IMR-90 (cell line): ENCODE results near the gene PAM16. TPM values are rescaled to one million over a fixed set of nuclear protein-coding genes. Genes with fewer than 3 reads are reported as not detected.

Experiments used
- ATAC-seq: fragments of 200-7000 bp; cut with Tn5 transposase; 2 replicates; pipeline ENCODE4 v1.9.1; 2020; ENCODE audit warnings: low read depth, mild to moderate bottlenecking, moderate library complexity
- BruUV-seq: library from RNA; stranded (reverse); fragments of 400-500 nt; replicated peaks from 2 replicates; lab custom pipeline; 2021; lab: Mats Ljungman, UMichigan
- CTCF ChIA-PET: fragments of 300-600 bp; formaldehyde crosslinking; extraction: SDS; loops from one replicate; lab custom pipeline; 2021; ENCODE audit warnings: antibody characterized with exemption; lab: Yijun Ruan, JAX
- POLR2A ChIA-PET: fragments of 300-600 bp; sonication (Branson Sonifier 250); formaldehyde crosslinking; loops from one replicate; lab custom pipeline; 2022; ENCODE audit warnings: antibody characterized with exemption; ENCODE audit not compliant: unreplicated experiment; lab: Charles Lee
- DNase-seq: peaks from one replicate; pipeline ENCODE4 v3.0.0; 2013
- H2AFZ ChIP-seq: replicated peaks from 2 replicates; pipeline ENCODE3; 2013; ENCODE audit warnings: low read length, mild to moderate bottlenecking; ENCODE audit not compliant: poor library complexity
- H2AK5ac ChIP-seq: 2 replicates; pipeline ENCODE4 v1.6.1; 2013; ENCODE audit warnings: low read depth, low read length, inconsistent platforms
- H2AK9ac ChIP-seq: replicated peaks from 2 replicates; pipeline ENCODE3; 2013; ENCODE audit warnings: mild to moderate bottlenecking, low read depth, low read length, moderate library complexity; ENCODE audit not compliant: poor library complexity
- H2BK120ac ChIP-seq: 2 replicates; pipeline ENCODE4 v1.6.1; 2013; ENCODE audit warnings: low read depth, low read length, inconsistent platforms
- H2BK15ac ChIP-seq: 3 replicates; pipeline ENCODE4 v1.6.1; 2013; ENCODE audit warnings: low read depth, low read length, inconsistent platforms
- H2BK20ac ChIP-seq: 2 replicates; pipeline ENCODE4 v1.6.1; 2013; ENCODE audit warnings: low read depth, mild to moderate bottlenecking, inconsistent platforms, low read length, moderate library complexity
- H2BK5ac ChIP-seq: 2 replicates; pipeline ENCODE4 v1.6.1; 2013; ENCODE audit warnings: mild to moderate bottlenecking, low read depth, low read length, inconsistent platforms; ENCODE audit not compliant: poor library complexity, severe bottlenecking
- H3K14ac ChIP-seq: replicated peaks from 2 replicates; pipeline ENCODE4 v1.6.1; 2013; ENCODE audit warnings: low read depth, low read length, inconsistent platforms
- H3K18ac ChIP-seq: 2 replicates; pipeline ENCODE4 v1.6.1; 2013; ENCODE audit warnings: low read depth, low read length, control low read depth
- H3K23ac ChIP-seq: 2 replicates; pipeline ENCODE4 v1.6.1; 2013; ENCODE audit warnings: low read depth, low read length, inconsistent platforms
- H3K27ac ChIP-seq: 2 replicates; pipeline ENCODE4 v1.5.1; 2013; ENCODE audit warnings: mild to moderate bottlenecking, control low read depth, low read length; ENCODE audit not compliant: insufficient read depth
- H3K27me3 ChIP-seq: 2 replicates; pipeline ENCODE4 v1.6.1; 2013; ENCODE audit warnings: low read length; ENCODE audit not compliant: control insufficient read depth, insufficient read depth
- H3K36me3 ChIP-seq: 2 replicates; pipeline ENCODE4 v1.6.1; 2013; ENCODE audit warnings: low read length, mixed read lengths; ENCODE audit not compliant: control insufficient read depth, insufficient read depth
- H3K4ac ChIP-seq: 2 replicates; pipeline ENCODE4 v1.6.1; 2013; ENCODE audit warnings: low read depth, low read length, inconsistent platforms
- H3K4me1 ChIP-seq: 2 replicates; pipeline ENCODE4 v1.6.1; 2013; ENCODE audit warnings: low read length, mixed read lengths; ENCODE audit not compliant: control insufficient read depth, insufficient read depth
- H3K4me2 ChIP-seq: 2 replicates; pipeline ENCODE4 v1.6.1; 2013; ENCODE audit warnings: low read depth, mild to moderate bottlenecking, control low read depth, low read length, moderate library complexity
- H3K4me3 ChIP-seq: 2 replicates; pipeline ENCODE4 v1.5.1; 2013; ENCODE audit warnings: low read depth, mild to moderate bottlenecking, control low read depth, low read length, moderate library complexity; ENCODE audit not compliant: insufficient read depth
- H3K56ac ChIP-seq: 2 replicates; pipeline ENCODE4 v1.6.1; 2013; ENCODE audit warnings: low read length, inconsistent platforms; ENCODE audit not compliant: insufficient read depth; ENCODE audit errors: extremely low read depth
- H3K79me1 ChIP-seq, 2 experiments: 2 replicates each; pipeline ENCODE4 v1.6.1; 2013; ENCODE audit warnings: low read length in 2 of 2, inconsistent platforms in 1 of 2, low read depth in 1 of 2
- H3K9ac ChIP-seq: 2 replicates; pipeline ENCODE4 v1.6.1; 2013; ENCODE audit warnings: low read depth, low read length, control low read depth
- H3K9me1 ChIP-seq: 2 replicates; pipeline ENCODE4 v1.6.1; 2013; ENCODE audit warnings: low read length, inconsistent platforms; ENCODE audit not compliant: insufficient read depth
- H3K9me3 ChIP-seq: 2 replicates; pipeline ENCODE4 v1.6.1; 2013; ENCODE audit warnings: low read length; ENCODE audit not compliant: control insufficient read depth, insufficient read depth
- H4K20me1 ChIP-seq: 2 replicates; pipeline ENCODE4 v1.6.1; 2013; ENCODE audit warnings: low read length, inconsistent platforms; ENCODE audit not compliant: insufficient read depth
- H4K5ac ChIP-seq: 2 replicates; pipeline ENCODE4 v1.6.1; 2013; ENCODE audit warnings: mild to moderate bottlenecking, low read depth, low read length, control low read depth
- H4K8ac ChIP-seq, 2 experiments: 2 replicates each; pipeline ENCODE4 v1.6.1; 2013; ENCODE audit warnings: low read depth in 2 of 2, low read length in 2 of 2, control low read depth in 1 of 2, inconsistent platforms in 1 of 2
- H4K91ac ChIP-seq: 2 replicates; pipeline ENCODE4 v1.6.1; 2013; ENCODE audit warnings: low read depth, low read length, inconsistent platforms; ENCODE audit not compliant: insufficient read depth
- CEBPB ChIP-seq: IDR thresholded peaks from 2 replicates; pipeline ENCODE4 v1.6.1; 2012; ENCODE audit warnings: low read depth, low read length, improper control_type of control experiment
- MAFK ChIP-seq: IDR thresholded peaks from 2 replicates; pipeline ENCODE4 v1.6.1; 2012; ENCODE audit warnings: low read depth, low read length, improper control_type of control experiment
- MAZ ChIP-seq: IDR thresholded peaks from 2 replicates; pipeline ENCODE4 v1.6.1; 2012; ENCODE audit warnings: low read depth, mild to moderate bottlenecking, low read length, improper control_type of control experiment, moderate library complexity, borderline replicate concordance
- MXI1 ChIP-seq: IDR thresholded peaks from 2 replicates; pipeline ENCODE4 v1.6.1; 2012; ENCODE audit warnings: low read depth, mild to moderate bottlenecking, low read length, moderate library complexity, borderline replicate concordance
- NFE2L2 ChIP-seq: fragments of 150-350 bp; IDR thresholded peaks from 2 replicates; pipeline ENCODE4 v1.6.1; 2016; ENCODE audit warnings: low read depth, mild to moderate bottlenecking, low read length
- RAD21 ChIP-seq: IDR thresholded peaks from 2 replicates; pipeline ENCODE4 v1.6.1; 2012; ENCODE audit warnings: low read length, improper control_type of control experiment
- RCOR1 ChIP-seq: IDR thresholded peaks from 2 replicates; pipeline ENCODE4 v1.6.1; 2012; ENCODE audit warnings: mild to moderate bottlenecking, low read length, improper control_type of control experiment; ENCODE audit not compliant: insufficient replicate concordance
- WGBS, 2 experiments: methylation state at CpG; one replicate each; pipeline versions ENCODE4 v1.1.5 to v1.1.7; 2013; ENCODE audit warnings: missing lambda C conversion rate in 2 of 2; ENCODE audit not compliant: insufficient read length in 1 of 2; ENCODE audit errors: extremely low coverage in 2 of 2; 5-methylcytosine and 5-hydroxymethylcytosine counted together
- dilution Hi-C: fragments of 300-500 bp; cut with HindIII; formaldehyde crosslinking; loops from one replicate; pipeline ENCODE4 v1.14.3; 2018; ENCODE audit warnings: low sequenced_read_pairs; ENCODE audit not compliant: unreplicated experiment
- in situ Hi-C: fragments of 300-500 bp; cut with MboI; formaldehyde crosslinking; loops from 3 replicates; pipeline ENCODE4 v1.14.3; 2019; ENCODE audit warnings: low sequenced_read_pairs, inconsistent platforms, mixed read lengths
- intact Hi-C: fragments of 100-400 bp; cut with micrococcal nuclease; formaldehyde crosslinking; loops from 2 replicates; pipeline ENCODE4 v1.10.0; 2022
- polyA plus RNA-seq, 3 experiments: library from polyadenylated mRNA; depleted of rRNA; stranded (reverse); fragments of >200 nt; gene quantifications; 2 replicates each; pipeline ENCODE4 v1.2.3, GENCODE V29; 2012; ENCODE audit warnings: low replicate concordance in 1 of 3
- total RNA-seq: library from RNA; depleted of rRNA; stranded (reverse); fragments of >200 nt; gene quantifications from 2 replicates; pipeline ENCODE4 v1.2.3, GENCODE V29; 2012
- TF ChIP-seq, protein P1 (sequence below): fragments of 150-350 bp; IDR thresholded peaks from 2 replicates; pipeline ENCODE4 v1.6.1; 2017; ENCODE audit warnings: mild to moderate bottlenecking, antibody characterized with exemption, low read length, low read depth
- TF ChIP-seq, protein P2 (sequence below): fragments of 150-350 bp; IDR thresholded peaks from 2 replicates; pipeline ENCODE4 v1.6.1; 2016; ENCODE audit warnings: low read depth, mild to moderate bottlenecking, low read length, moderate library complexity, borderline replicate concordance

PAM16 gene
- total and polyA plus RNA-seq, 2 of the 4 experiments (the other 2 are of a cell fraction) = 17.9 to 48.4 TPM

DNA sequence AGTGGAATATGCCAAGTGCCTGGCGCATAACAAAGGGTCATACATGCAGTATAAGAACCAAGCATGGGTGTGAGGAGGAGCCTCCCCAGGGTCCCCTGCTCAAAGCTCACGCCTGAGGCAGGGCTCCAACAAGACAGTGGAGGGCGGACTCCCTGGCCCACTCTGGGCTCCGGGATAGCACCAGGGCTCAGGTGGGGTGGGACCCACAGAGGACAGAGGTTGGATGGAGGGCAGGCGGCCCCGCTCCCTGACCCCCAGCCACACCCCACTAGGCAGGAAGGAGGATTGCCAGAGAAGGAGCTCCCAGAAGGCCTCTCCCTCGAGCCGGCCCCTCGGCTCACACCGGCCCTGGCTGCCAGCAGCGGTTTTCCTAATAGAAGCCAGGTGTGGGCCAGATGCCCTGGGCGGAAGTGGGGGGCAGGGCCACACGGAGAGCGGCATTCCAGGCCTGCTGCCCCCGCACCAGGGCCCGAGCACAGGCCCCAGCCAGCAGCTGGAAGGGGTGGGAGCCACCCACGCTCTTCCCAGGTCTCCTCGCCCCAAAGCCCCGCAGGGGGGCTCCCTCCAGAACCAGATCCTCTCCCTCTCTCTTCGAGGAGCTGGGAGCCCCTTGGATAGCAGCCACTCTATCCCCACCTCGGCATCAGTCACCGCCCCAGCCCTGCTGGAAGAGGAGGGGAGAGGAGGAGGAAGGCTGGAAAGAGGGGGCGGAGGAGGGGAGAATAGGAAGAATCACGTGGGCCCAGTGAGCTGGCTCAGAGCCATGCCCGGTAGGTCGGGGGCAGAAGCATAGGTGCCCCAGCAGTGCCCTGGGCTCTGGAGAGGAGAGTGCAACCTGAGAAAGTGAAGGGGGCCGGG lies 41.5 kb upstream of the PAM16 start:
- in situ Hi-C loops (no loop called here), dilution Hi-C loops (no loop called here), intact Hi-C loops (no loop called here)
- peak; percentile 64 for ATAC-seq
- Histone ChIP-seq H2BK15ac (peak overlapping the region; percentile 97; the same call in 1 of the 3 replicates), H4K5ac (peak overlapping the region; percentile 48), H4K91ac (peak overlapping the region; percentile 88), H3K9ac (no peak overlapping the region; the same call in 1 of the 2 replicates), H3K14ac (peak overlapping the region; percentile 83), H3K23ac (peak overlapping the region; percentile 83; the same call in 1 of the 2 replicates), H2AFZ (peak overlapping the region; percentile 84), H3K4me3 (no peak overlapping the region), H3K18ac (peak overlapping the region; percentile 39), H3K56ac (no peak overlapping the region), H3K4me1 (peaks cover 33% of the 10 kb centered on the region), H2BK5ac (peak overlapping the region; percentile 59), H2AK5ac (peak overlapping the region; percentile 92), H2AK9ac (peak overlapping the region; percentile 91), H2BK20ac (peak overlapping the region; percentile 80; the same call in 1 of the 2 replicates), H4K8ac (peak overlapping the region; percentile 69 to 79), H3K9me1 (peaks cover 13% of the 10 kb centered on the region), H4K20me1 (no peaks in the 10 kb centered on the region), H2BK120ac (peak overlapping the region; percentile 66), H3K4me2 (no peak overlapping the region), H3K79me1 (peaks cover 0 to 36% of the 10 kb centered on the region in 2 experiments; a peak in 2 of 4 replicates), H3K9me3 (no peaks in the 10 kb centered on the region), H3K27me3 (no peaks in the 10 kb centered on the region), H3K36me3 (peaks cover 7% of the 10 kb centered on the region), H3K27ac (peak overlapping the region; percentile 57), H3K4ac (peak overlapping the region; percentile 93)
- BruUV-seq = no TSS peak
- DNase-seq = peak; percentile 86
- POLR2A ChIA-PET = no interaction called here
- TF ChIP-seq MAFK (no peak), MXI1 (no peak), CEBPB (no peak), RAD21 (no peak), NFE2L2 (no peak), MAZ (0 out of 2 replicates have a peak, but pooled peaks have one; percentile 31), RCOR1 (peak; percentile 25)
- TF ChIP-seq, protein P1, sequence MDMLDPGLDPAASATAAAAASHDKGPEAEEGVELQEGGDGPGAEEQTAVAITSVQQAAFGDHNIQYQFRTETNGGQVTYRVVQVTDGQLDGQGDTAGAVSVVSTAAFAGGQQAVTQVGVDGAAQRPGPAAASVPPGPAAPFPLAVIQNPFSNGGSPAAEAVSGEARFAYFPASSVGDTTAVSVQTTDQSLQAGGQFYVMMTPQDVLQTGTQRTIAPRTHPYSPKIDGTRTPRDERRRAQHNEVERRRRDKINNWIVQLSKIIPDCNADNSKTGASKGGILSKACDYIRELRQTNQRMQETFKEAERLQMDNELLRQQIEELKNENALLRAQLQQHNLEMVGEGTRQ = peak; percentile 66; the same call in 1 of the 2 replicates
- TF ChIP-seq, protein P2, sequence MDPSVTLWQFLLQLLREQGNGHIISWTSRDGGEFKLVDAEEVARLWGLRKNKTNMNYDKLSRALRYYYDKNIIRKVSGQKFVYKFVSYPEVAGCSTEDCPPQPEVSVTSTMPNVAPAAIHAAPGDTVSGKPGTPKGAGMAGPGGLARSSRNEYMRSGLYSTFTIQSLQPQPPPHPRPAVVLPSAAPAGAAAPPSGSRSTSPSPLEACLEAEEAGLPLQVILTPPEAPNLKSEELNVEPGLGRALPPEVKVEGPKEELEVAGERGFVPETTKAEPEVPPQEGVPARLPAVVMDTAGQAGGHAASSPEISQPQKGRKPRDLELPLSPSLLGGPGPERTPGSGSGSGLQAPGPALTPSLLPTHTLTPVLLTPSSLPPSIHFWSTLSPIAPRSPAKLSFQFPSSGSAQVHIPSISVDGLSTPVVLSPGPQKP = no peak
- 28% methylated on average over 4 of the region's 27 CpGs; no CpG with 5 or more reads in 1 of the 2 experiments for WGBS, 2 experiments
- CTCF ChIA-PET = interaction anchor here (1.8 kb wide), 1 partner anchor 10 kb away, joined by 13 read pairs; no protein-coding TSS in a partner anchor
